Measurements from ENCODE around the gene DENR.
"Not testable (repeated sequence)": the region's sequence is repeated elsewhere in the genome, so short reads cannot be mapped to it uniquely, and the experiment has no call there.

Gene DENR

DNA sequence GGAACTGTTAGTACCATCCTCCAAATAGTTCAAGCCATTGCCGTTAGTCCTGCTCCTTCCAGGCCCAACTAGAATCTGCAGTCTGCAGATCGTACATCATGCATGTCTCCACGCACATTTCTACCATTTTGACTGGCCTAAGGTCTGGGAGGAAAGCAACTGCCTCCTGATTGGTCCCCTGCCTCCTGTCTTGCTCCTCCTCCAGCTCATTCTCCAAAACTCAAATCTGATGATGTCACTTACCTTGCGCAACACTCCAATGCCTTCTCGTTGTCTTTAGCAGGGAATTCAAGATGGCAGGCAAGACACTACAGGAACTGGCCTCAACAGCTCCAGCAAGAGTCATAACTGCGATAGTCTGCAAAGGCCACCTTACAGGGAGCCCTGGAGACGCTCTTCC is 12.3 kb upstream of the DENR start:
- DNase-seq (ENCODE audit: low spot score) = no peak

DNA sequence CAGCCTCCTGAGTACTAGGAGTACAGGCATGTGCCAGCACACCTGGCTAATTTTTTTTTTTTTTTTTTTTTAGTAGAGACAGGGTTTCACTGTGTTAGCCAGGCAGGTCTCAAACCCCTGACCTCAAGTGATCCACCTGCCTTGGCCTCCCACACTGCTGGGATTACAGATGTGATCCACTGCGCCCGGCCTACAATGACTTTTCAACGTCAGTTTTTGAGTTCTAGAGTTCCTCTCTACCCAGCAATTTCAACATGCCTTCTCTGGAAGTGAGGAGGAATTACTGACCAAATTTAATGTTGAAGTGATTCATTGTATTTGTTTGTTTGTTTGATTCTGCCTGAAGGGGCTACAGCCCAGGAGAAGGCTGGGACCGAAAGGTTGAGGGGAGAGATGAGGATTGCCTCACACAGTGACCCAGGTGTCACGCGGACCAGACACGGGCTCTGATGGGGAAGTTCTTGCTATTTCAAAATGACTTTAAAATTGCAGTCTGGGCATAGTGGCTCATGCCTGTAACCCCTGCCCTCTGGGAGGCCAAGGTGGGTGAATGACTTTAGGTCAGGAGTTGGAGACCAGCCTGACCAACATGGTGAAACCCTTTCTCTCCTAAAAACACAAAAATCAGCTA is 8.6 kb upstream of the DENR start:
- DNase-seq (ENCODE audit: low spot score) = no peak

- DNase-seq (ENCODE audit: low spot score) = no peak
Observed at GRCh38 chr12:122747224-122748135, 5.1 kb upstream of the DENR start.

DNA sequence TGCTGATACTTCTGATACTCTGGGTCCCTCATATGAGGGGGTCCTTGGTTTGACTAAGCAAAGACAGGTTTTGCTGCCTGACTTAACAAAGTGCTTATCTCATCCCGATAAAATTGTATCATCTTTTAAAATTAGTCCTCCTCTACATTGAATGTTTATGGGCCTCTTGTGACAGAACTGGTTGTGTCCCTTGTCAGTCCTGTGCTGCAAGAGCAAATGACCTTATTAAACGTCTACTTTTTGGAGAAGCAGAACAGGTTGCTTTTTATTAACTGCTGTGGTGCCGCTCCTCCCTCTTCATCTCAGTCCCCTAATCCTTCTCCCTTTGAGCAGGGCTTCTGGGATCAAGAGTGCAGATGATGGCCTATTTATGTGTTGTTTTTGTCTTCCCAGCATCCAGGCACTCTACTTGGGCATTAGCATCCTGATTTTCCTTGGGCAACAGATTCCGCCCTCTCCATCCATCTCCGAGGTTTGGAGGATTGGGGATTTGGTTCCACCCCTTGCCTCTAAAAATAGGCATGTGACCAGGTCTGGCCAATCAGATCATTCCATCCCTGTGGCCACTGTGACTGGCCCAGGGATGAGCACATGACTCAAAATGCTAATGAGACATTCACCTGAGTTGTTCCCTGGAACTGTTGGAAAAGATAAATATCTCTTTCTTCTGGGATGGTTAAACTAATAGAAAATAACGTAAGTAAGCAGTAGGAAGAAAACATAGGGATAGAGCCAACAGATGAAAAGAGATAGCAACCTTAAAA is 2.9 kb upstream of the DENR start:
- DNase-seq (ENCODE audit: low spot score) = no peak

DNA sequence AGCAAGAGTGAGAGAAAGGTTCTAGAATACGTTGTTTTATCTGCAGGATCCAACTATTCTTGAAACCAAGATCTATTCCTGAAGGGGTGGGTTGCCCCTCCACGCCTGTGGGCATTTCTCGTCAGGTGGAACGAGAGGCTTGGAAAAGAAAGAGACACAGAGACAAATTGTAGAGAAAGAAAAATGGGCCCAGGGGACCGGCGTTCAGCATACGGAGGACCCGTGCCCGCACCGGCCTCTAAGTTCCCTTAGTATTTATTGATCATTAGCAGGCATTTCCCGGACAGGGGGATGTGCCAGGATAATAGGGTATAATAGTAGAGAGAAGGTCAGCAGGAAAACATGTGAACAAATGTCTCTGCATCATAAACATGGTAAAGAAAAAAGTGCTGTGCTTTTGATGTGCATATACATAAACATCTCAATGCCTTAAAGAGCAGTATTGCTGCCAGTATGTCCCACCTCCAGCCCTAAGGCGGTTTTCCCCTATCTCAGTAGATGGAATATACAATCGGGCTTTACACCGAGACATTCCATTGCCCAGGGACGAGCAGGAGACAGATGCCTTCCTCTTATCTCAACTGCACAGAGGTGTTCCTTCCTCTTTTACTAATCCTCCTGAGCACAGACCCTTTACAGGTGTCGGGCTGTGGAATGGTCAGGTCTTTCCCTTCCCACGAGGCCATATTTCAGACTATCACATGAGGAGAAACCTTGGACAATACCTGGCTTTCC is 1.7 kb upstream of the DENR start:
- DNase-seq (ENCODE audit: low spot score) = not testable (repeated sequence)

DNA sequence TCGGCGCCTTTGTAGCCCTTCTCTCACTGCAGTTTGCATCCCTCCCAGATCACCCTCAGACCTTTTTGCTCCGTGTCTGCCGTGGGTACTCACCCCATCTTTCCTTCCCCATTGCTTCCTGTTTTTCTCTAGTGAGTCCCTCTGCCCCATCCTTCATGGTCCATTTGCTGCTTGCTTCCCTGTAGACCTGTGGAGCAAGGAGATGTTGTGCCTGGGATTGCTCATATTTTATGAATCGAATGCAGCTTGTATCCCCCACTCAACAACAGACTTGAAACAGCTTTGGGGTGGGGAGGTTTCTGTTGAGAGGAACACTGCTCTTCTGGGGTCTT is 661 bp downstream of the DENR start:
- no peak for DNase-seq (ENCODE audit: low spot score)

- DNase-seq (ENCODE audit: low spot score) = no peak
Observed at GRCh38 chr12:122754790-122755189, 2.2 kb downstream of the DENR start.

DNA sequence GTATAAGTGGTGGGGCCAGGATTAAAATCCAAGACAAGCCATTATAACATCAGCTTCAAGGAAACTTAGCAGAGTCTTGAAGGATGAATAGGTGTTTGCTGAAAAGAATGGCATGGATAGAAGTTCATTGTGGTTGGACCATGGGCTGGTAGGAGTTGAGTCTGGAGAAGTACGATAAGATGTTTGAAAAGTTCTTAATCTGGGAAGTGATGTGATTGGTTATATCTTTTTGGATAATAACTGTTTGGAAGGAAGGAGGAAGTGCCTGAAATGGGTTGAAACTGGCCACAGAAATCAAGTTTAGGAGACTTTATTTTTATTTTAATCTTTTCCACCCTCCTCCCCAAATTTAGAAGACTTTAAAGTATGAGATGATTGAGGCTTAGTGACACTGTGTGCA is 4.9 kb downstream of the DENR start:
- no peak for DNase-seq (ENCODE audit: low spot score)

DNA sequence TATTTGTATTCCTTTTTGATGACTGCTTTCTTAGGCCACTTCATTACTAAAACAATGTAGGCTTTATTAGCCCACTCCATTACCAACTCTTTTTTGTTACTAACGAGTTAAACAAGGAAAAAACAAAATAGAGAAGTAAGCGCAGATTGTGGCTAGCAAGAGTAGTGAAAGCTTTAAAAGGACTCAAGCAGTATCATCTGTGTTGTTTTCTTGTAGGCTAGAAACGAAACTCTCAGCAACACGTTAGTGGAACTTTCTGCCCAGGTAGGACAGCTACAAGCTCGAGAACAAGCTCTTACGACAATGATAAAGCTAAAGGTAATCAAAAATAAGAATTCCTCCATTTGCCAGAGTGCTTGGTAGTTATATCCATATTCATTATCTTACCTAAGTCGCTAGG is 32.9 kb downstream of the DENR start:
- DNase-seq (ENCODE audit: low spot score) = no peak

DNA sequence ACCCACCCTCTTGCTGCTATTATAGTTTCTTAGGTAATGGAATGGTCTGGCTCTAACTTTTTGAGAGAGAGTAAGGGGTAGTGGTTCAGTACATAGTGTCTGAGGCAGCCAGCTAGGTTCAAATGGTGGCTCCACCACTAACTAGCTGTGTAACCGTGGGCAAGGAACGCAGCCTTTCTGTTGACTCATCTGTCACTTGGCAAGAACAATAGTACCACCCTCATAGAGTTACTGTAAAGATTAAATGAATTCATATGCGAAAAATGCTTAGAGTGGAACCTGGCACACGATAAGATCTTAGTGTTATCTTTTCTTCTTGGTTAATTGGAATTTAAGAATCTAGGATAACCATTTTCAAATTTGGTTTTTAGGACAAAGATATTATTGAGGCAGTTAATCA is 35.8 kb downstream of the DENR start:
- no peak for DNase-seq (ENCODE audit: low spot score)

DNA sequence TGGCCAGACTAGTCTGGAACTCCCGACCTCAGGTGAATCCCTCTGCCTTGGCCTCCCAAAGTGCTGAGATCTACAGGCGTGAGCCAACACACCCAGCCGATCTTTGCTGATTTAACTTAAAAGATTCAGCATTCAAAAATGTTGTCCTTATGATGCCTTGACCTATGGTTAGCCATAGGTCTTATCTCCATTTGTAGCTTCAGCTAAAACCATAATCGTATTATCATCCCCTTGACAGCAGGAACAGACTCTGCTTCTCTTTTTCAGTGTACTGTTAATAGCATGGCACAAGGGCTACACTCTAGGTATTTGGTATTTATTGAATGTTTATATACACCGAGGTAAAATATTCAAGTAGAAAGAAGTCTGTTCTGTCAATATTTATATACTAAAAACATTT is 37.0 kb downstream of the DENR start:
- no peak for DNase-seq (ENCODE audit: low spot score)

DNA sequence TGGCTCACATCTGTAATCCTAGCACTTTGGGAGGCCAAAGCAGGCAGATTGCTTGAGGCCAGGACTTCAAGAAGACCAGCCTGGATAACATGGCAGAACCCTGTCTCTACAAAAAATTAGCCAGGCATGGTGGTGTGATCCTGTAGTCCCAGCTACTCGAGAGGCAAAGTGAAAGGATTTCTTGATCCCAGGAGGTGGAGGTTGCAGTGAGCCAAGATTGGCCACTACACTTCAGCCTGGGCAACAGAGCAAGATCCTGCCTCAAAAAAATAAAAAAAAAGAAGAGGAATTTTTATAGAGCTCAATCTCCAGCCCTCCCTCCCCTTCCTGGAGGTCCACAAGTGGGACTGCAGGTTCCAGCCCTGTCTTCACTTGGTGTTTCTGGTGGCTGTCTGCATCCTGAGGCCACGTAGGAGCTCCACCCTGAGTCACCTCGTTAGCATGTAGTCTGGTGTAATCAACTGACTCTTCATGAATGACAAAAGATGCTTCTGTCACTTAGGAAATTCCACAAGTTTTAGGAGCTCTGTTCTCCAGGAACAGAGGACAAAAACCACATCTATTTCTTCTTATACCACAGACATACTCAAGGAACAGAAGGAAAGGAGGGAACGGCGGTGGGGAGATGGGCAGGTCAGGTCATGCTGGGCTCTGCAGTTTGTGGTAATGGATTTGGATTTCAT is 37.9 kb downstream of the DENR start:
- no peak for DNase-seq (ENCODE audit: low spot score)

- peak; percentile 55 for DNase-seq (ENCODE audit: low spot score)
Observed at GRCh38 chr12:122793685-122794106, 41.1 kb downstream of the DENR start.

- no peak for DNase-seq (ENCODE audit: low spot score)
Observed at GRCh38 chr12:122795807-122796206, 43.2 kb downstream of the DENR start.

- DNase-seq (ENCODE audit: low spot score) = no peak
Observed at GRCh38 chr12:122799641-122800243, 47.1 kb downstream of the DENR start.

DNA sequence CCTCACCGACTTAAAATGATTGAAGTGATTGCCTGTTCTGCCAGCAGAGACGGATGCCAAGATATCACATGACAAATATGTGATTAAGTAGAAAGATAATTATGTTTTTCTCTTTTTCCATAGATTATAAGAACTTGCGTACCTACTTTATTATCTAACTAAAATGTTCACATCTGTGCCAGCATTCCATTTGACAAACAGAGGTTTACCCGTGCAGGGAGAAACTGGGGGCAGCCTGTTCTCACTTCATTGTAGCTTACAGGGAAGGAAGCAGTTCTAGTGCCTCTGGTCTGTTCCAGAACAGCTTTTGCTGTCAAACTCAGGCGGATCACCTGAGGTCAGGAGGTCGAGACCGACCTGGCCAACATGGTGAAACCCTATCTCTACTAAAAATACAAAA is 51.3 kb downstream of the DENR start:
- DNase-seq (ENCODE audit: low spot score) = no peak

GRCh38 chr12:122804957-122805356 is 52.3 kb downstream of the DENR start:
- not testable (repeated sequence) for DNase-seq (ENCODE audit: low spot score)

DNA sequence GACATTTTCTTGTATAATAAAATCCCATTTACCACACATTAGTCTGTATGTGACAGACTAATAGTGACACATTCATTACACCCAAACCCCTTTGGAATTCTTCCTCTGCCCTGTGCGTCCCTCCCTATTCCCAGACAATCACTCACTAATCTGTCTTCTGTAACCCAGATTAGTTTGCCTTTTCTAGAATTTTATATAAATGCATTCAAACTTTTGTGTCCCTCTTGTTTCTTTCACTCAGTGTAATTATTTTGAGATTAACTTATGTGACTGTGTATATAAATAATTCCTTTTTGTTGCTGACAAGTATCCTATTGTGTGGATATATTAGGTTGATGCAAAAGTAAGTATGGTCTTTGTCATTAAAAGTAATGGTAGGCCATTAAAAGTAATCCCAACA is 55.0 kb downstream of the DENR start:
- DNase-seq (ENCODE audit: low spot score) = no peak

- no peak for DNase-seq (ENCODE audit: low spot score)
Observed at GRCh38 chr12:122811777-122812176, 59.2 kb downstream of the DENR start.

DNA sequence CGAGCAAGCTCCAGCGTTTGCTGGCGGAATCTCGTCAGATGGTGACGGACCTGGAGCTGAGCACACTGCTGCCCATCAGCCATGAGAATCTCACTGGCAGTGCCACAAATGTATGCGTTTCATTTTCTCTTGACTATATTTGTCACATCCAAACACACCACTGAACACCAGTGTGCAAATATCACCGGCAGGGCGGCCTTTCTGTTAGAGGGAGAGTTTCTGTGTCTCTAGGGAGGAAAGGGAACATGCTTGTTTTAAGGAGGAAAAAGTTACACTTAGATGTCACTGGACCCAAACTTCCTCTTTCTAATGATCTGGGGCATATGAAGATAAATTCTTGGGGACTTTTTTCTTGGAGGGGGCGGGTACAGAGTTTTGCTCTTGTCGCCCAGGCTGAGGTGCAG is 60.7 kb downstream of the DENR start:
- no peak for DNase-seq (ENCODE audit: low spot score)

- DNase-seq (ENCODE audit: low spot score) = no peak
Observed at GRCh38 chr12:122819209-122819785, 66.7 kb downstream of the DENR start.
